ENCODE data around the gene PPP4R3B. TPM values are rescaled to one million over a fixed set of nuclear protein-coding genes. Genes with fewer than 3 reads are reported as not detected.

Gene PPP4R3B
- polyA plus RNA-seq, 1 of the 3 experiments (the other 2 are of a cell fraction) = 9.3 TPM

GRCh38 chr2:55601849-55602248 is 15.6 kb downstream of the PPP4R3B start:
- Histone ChIP-seq H3K4me3 (ENCODE audit: low read depth in 2 of 2, low read length in 1 of 2) (no peak overlapping the region), H3K27ac (ENCODE audit: low read depth in 2 of 2, low read length in 1 of 2) (no peak overlapping the region), H3F3A (replicated peaks; ENCODE audit: insufficient read depth) (peaks cover 13% of the 10 kb centered on the region), H2AFZ (ENCODE audit: low read depth) (no peak overlapping the region), H3K9ac (no peak overlapping the region), H3K79me2 (ENCODE audit: insufficient read depth) (peaks cover 66% of the 10 kb centered on the region), H3K27me3 (ENCODE audit: insufficient read depth) (no peaks in the 10 kb centered on the region), H3K36me3 (replicated peaks in 1 of 2; ENCODE audit: control insufficient read depth in 1 of 2, insufficient read depth in 2 of 2, low read length in 1 of 2) (peaks cover 14 to 16% of the 10 kb centered on the region in 2 experiments), H3K4me2 (no peak overlapping the region), H3K9me2 (no peaks in the 10 kb centered on the region), H4K20me1 (ENCODE audit: insufficient read depth) (no peaks in the 10 kb centered on the region; the same call in 1 of the 2 replicates), H3K4me1 (ENCODE audit: control insufficient read depth in 1 of 2, insufficient read depth in 2 of 2, low read depth in 1 of 2, low read length in 1 of 2) (0 out of 4 replicates have a peak, but pooled peaks cover 0 to 11% of the 10 kb centered on the region in 2 experiments), H3K9me3 (no peaks in the 10 kb centered on the region)
- DNase-seq = no peak
- POLR2A ChIA-PET = no interaction called here
- TF ChIP-seq CHD2 (IDR thresholded peaks at IDR 0.05; ENCODE audit: low read length, partially characterized antibody) (no peak), TAF1 (IDR thresholded peaks at IDR 0.05; ENCODE audit: borderline replicate concordance, low read depth, low read length) (no peak), IRF3 (IDR thresholded peaks at IDR 0.05; ENCODE audit: low read depth, low read length) (no peak), EZH2phosphoT487 (IDR thresholded peaks at IDR 0.05; ENCODE audit: borderline replicate concordance, low read depth) (no peak), SIN3A (IDR thresholded peaks at IDR 0.05; ENCODE audit: borderline replicate concordance, low read depth, low read length) (no peak), CTCF (IDR thresholded peaks at IDR 0.05) (no peak), FOXM1 (IDR thresholded peaks at IDR 0.05; ENCODE audit: low read depth) (no peak), SMC3 (IDR thresholded peaks at IDR 0.05; ENCODE audit: low read depth, low read length) (no peak), EP300 (IDR thresholded peaks at IDR 0.05; ENCODE audit: borderline replicate concordance in 1 of 2, low read depth in 1 of 2, low read length in 1 of 2) (no peak)
- TF ChIP-seq, protein P1, sequence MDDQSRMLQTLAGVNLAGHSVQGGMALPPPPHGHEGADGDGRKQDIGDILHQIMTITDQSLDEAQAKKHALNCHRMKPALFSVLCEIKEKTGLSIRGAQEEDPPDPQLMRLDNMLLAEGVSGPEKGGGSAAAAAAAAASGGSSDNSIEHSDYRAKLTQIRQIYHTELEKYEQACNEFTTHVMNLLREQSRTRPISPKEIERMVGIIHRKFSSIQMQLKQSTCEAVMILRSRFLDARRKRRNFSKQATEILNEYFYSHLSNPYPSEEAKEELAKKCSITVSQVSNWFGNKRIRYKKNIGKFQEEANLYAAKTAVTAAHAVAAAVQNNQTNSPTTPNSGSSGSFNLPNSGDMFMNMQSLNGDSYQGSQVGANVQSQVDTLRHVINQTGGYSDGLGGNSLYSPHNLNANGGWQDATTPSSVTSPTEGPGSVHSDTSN (IDR thresholded peaks at IDR 0.05) = no peak
- TF ChIP-seq, protein P2, sequence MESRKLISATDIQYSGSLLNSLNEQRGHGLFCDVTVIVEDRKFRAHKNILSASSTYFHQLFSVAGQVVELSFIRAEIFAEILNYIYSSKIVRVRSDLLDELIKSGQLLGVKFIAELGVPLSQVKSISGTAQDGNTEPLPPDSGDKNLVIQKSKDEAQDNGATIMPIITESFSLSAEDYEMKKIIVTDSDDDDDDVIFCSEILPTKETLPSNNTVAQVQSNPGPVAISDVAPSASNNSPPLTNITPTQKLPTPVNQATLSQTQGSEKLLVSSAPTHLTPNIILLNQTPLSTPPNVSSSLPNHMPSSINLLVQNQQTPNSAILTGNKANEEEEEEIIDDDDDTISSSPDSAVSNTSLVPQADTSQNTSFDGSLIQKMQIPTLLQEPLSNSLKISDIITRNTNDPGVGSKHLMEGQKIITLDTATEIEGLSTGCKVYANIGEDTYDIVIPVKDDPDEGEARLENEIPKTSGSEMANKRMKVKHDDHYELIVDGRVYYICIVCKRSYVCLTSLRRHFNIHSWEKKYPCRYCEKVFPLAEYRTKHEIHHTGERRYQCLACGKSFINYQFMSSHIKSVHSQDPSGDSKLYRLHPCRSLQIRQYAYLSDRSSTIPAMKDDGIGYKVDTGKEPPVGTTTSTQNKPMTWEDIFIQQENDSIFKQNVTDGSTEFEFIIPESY (IDR thresholded peaks at IDR 0.05; ENCODE audit: borderline replicate concordance, low read depth) = no peak
- CTCF ChIA-PET = no interaction called here
